Measurements from ENCODE around the gene KCTD16.

- TF ChIP-seq CTCF (IDR thresholded peaks at IDR 0.05; ENCODE audit: poor library complexity) (no peak), EZH2 (IDR thresholded peaks at IDR 0.05; ENCODE audit: borderline replicate concordance) (no peak), EZH2phosphoT487 (IDR thresholded peaks at IDR 0.05; ENCODE audit: low read depth, severe bottlenecking, unreplicated experiment) (no peak)
These were observed 317.1 kb downstream of the KCTD16 start for GRCh38 chr5:144487761-144488160.
